ENCODE results near the gene SLC4A7.
"Not testable (repeated sequence)": the region's sequence is repeated elsewhere in the genome, so short reads cannot be mapped to it uniquely, and the experiment has no call there.

The SLC4A7 gene

GRCh38 chr3:27484015-27484844, at the start of gene SLC4A7:
TSS of gene SLC4A7 (minus strand) at chr3:27484384. CDS start at chr3:27484126, 258 bp downstream.
- peak; percentile 97 for DNase-seq

- DNase-seq = peak; percentile 31
Measured at GRCh38 chr3:27533261-27533607, 49.0 kb upstream of the SLC4A7 start.

GRCh38 chr3:27532426-27533260, 48.5 kb upstream of the SLC4A7 start:
- DNase-seq = no peak

- not testable (repeated sequence) for DNase-seq
Measured at GRCh38 chr3:27531193-27531751, 47.1 kb upstream of the SLC4A7 start.

- DNase-seq = no peak
Measured at GRCh38 chr3:27528791-27529190, 44.6 kb upstream of the SLC4A7 start.

GRCh38 chr3:27526614-27527315, 42.6 kb upstream of the SLC4A7 start:
- no peak for DNase-seq

- no peak for DNase-seq
Measured at GRCh38 chr3:27521872-27522265, 37.7 kb upstream of the SLC4A7 start.

GRCh38 chr3:27521179-27521871, 37.1 kb upstream of the SLC4A7 start:
- peak; percentile 93 for DNase-seq

GRCh38 chr3:27511724-27512422, 27.7 kb upstream of the SLC4A7 start:
- peak; percentile 42 for DNase-seq

GRCh38 chr3:27509376-27509775, 25.2 kb upstream of the SLC4A7 start:
- no peak for DNase-seq

GRCh38 chr3:27508424-27508823, 24.2 kb upstream of the SLC4A7 start:
- peak; percentile 32 for DNase-seq

- DNase-seq = no peak
Measured at GRCh38 chr3:27507515-27508266, 23.5 kb upstream of the SLC4A7 start.

GRCh38 chr3:27507111-27507510, 22.9 kb upstream of the SLC4A7 start:
- DNase-seq = no peak

GRCh38 chr3:27504749-27505148, 20.6 kb upstream of the SLC4A7 start:
- DNase-seq = peak; percentile 44

- peak; percentile 88 for DNase-seq
Measured at GRCh38 chr3:27503526-27503925, 19.3 kb upstream of the SLC4A7 start.

- no peak for DNase-seq
Measured at GRCh38 chr3:27501759-27502158, 17.6 kb upstream of the SLC4A7 start.

GRCh38 chr3:27500986-27501385, 16.8 kb upstream of the SLC4A7 start:
- no peak for DNase-seq

GRCh38 chr3:27500035-27500434, 15.9 kb upstream of the SLC4A7 start:
- DNase-seq = no peak

- no peak for DNase-seq
Measured at GRCh38 chr3:27494784-27495183, 10.6 kb upstream of the SLC4A7 start.

GRCh38 chr3:27488821-27489220, 4.6 kb upstream of the SLC4A7 start:
- no peak for DNase-seq

GRCh38 chr3:27487383-27487782, 3.2 kb upstream of the SLC4A7 start:
- no peak for DNase-seq

Measured in fibroblast of skin of right quadriceps (primary cell).